AG09309 (cell line): ENCODE results near the gene TOMM40L.

ENCODE experiments used
- DNase-seq: peaks from one replicate; pipeline ENCODE4 v3.0.0-alpha.2; 2010; ENCODE audit warnings: low read depth
- H3K4me3 ChIP-seq: 2 replicates; pipeline ENCODE4 v1.5.1; 2011; ENCODE audit warnings: mild to moderate bottlenecking, low read depth, low read length, moderate library complexity; ENCODE audit not compliant: control insufficient read depth
- CTCF ChIP-seq: IDR thresholded peaks from 2 replicates; pipeline ENCODE4 v1.5.1; 2011; ENCODE audit warnings: mild to moderate bottlenecking, low read depth, low read length, inconsistent platforms; ENCODE audit not compliant: insufficient read depth, control insufficient read depth; ENCODE audit errors: missing control alignments

Gene TOMM40L

GRCh38 chr1:161260376-161261260 is 34.8 kb downstream of the TOMM40L start:
- TF ChIP-seq CTCF: no peak
- no peak for DNase-seq
- no peak overlapping the region for H3K4me3 ChIP-seq

GRCh38 chr1:161261261-161262235 is 35.7 kb downstream of the TOMM40L start:
- no peak for TF ChIP-seq CTCF
- no peak for DNase-seq

GRCh38 chr1:161265305-161265704 is 39.4 kb downstream of the TOMM40L start:
- TF ChIP-seq CTCF: no peak
- DNase-seq: no peak
- no peak overlapping the region for H3K4me3 ChIP-seq

More at GRCh38 chr1:161261261-161262235, 35.7 kb downstream of the TOMM40L start:
- H3K4me3 ChIP-seq: no peak overlapping the region

GRCh38 chr1:161266202-161266601 is 40.3 kb downstream of the TOMM40L start:
- H3K4me3 ChIP-seq: no peak overlapping the region
- DNase-seq: no peak
- TF ChIP-seq CTCF: no peak

GRCh38 chr1:161266836-161267235 is 41.0 kb downstream of the TOMM40L start:
- DNase-seq: no peak
- no peak for TF ChIP-seq CTCF
- H3K4me3 ChIP-seq: no peak overlapping the region

GRCh38 chr1:161267321-161267720 is 41.5 kb downstream of the TOMM40L start:
- no peak for DNase-seq
- TF ChIP-seq CTCF: no peak
- H3K4me3 ChIP-seq: no peak overlapping the region
